NB4 (cell line): ENCODE results near the gene IFNK.

Experiments used
- POLR2A ChIP-seq: IDR thresholded peaks from 2 replicates; pipeline ENCODE4 v1.6.1; 2011; ENCODE audit warnings: mild to moderate bottlenecking; ENCODE audit not compliant: insufficient read length; ENCODE audit errors: extremely low read depth
- TF ChIP-seq, protein P1 (sequence below): IDR thresholded peaks from one replicate; pipeline ENCODE4 v1.5.1; 2012; ENCODE audit warnings: low read depth, low read length
- TF ChIP-seq, protein P2 (sequence below): IDR thresholded peaks from 2 replicates; pipeline ENCODE4 v1.6.1; 2011; ENCODE audit warnings: low read depth, low read length

DNA sequence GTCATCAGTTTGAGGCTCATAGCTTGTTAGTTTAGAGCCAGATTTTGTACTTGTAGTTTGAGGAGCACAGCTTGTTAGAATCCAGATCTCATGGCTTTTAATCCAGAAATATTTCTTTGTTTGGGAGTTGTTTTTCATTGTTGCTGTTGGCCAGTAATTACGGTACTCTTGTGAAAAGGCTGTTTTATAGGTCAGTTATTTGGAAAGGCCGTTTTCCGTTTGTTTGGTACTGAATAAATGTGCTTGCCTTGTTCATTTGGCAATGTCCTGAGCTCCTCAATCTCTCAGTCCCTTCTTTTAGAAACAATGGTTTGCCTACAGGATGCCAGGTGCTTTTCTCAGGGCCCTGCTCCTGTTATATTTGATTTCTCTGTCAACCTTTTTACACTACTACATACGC, 10.0 kb downstream of the IFNK start:
- TF ChIP-seq, protein P1, sequence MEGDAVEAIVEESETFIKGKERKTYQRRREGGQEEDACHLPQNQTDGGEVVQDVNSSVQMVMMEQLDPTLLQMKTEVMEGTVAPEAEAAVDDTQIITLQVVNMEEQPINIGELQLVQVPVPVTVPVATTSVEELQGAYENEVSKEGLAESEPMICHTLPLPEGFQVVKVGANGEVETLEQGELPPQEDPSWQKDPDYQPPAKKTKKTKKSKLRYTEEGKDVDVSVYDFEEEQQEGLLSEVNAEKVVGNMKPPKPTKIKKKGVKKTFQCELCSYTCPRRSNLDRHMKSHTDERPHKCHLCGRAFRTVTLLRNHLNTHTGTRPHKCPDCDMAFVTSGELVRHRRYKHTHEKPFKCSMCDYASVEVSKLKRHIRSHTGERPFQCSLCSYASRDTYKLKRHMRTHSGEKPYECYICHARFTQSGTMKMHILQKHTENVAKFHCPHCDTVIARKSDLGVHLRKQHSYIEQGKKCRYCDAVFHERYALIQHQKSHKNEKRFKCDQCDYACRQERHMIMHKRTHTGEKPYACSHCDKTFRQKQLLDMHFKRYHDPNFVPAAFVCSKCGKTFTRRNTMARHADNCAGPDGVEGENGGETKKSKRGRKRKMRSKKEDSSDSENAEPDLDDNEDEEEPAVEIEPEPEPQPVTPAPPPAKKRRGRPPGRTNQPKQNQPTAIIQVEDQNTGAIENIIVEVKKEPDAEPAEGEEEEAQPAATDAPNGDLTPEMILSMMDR: no peak
- TF ChIP-seq POLR2A: no peak
- TF ChIP-seq, protein P2, sequence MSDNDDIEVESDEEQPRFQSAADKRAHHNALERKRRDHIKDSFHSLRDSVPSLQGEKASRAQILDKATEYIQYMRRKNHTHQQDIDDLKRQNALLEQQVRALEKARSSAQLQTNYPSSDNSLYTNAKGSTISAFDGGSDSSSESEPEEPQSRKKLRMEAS: no peak
